Endodermal cell (in vitro differentiated cells): ENCODE measurements around the gene SLC25A21. TPM values are rescaled to one million over a fixed set of nuclear protein-coding genes. Genes with fewer than 3 reads are reported as not detected.

Experiments
- DNase-seq: peaks from one replicate; pipeline ENCODE4 v3.0.0-alpha.2; 2017
- H3K27ac ChIP-seq: 2 replicates; pipeline ENCODE4 v1.5.1; 2013; ENCODE audit warnings: mild to moderate bottlenecking, low read depth, low read length, moderate library complexity
- H3K27me3 ChIP-seq: 2 replicates; pipeline ENCODE4 v1.6.1; 2013; ENCODE audit warnings: mild to moderate bottlenecking, low read length, moderate library complexity; ENCODE audit not compliant: insufficient read depth, control insufficient read depth, poor library complexity, severe bottlenecking
- H3K36me3 ChIP-seq: 2 replicates; pipeline ENCODE4 v1.7.0; 2013; ENCODE audit warnings: mild to moderate bottlenecking, low read length, moderate library complexity; ENCODE audit not compliant: control insufficient read depth, insufficient read depth
- H3K4me1 ChIP-seq: one replicate; pipeline ENCODE4 v1.7.0; 2013; ENCODE audit warnings: low read length; ENCODE audit not compliant: control insufficient read depth, insufficient read depth
- H3K4me3 ChIP-seq: 2 replicates; pipeline ENCODE4 v1.5.1; 2013; ENCODE audit warnings: mild to moderate bottlenecking, low read length, moderate library complexity
- H3K9ac ChIP-seq: 2 replicates; pipeline ENCODE4 v1.6.1; 2013; ENCODE audit warnings: mild to moderate bottlenecking, low read length, moderate library complexity; ENCODE audit not compliant: poor library complexity, severe bottlenecking; ENCODE audit errors: extremely low read depth
- H3K9me3 ChIP-seq: 2 replicates; pipeline ENCODE4 v1.6.1; 2013; ENCODE audit warnings: mild to moderate bottlenecking, low read length, moderate library complexity; ENCODE audit not compliant: control insufficient read depth
- H3K27ac Mint-ChIP-seq: 2 replicates; pipeline ENCODE4 v1.8.0; 2020; ENCODE audit warnings: mixed read lengths
- H3K27me3 Mint-ChIP-seq: 2 replicates; pipeline ENCODE4 v1.8.0; 2021; ENCODE audit warnings: mild to moderate bottlenecking, mixed read lengths; ENCODE audit not compliant: insufficient read depth
- H3K36me3 Mint-ChIP-seq: 2 replicates; pipeline ENCODE4 v1.8.0; 2020; ENCODE audit warnings: low read depth, mixed read lengths
- H3K4me1 Mint-ChIP-seq: 2 replicates; pipeline ENCODE4 v1.8.0; 2020; ENCODE audit warnings: mixed read lengths
- H3K4me3 Mint-ChIP-seq: 2 replicates; pipeline ENCODE4 v1.8.0; 2020; ENCODE audit warnings: mild to moderate bottlenecking, moderate library complexity, mixed read lengths
- H3K9me3 Mint-ChIP-seq: 2 replicates; pipeline ENCODE4 v1.8.0; 2020; ENCODE audit warnings: mild to moderate bottlenecking, mixed read lengths
- WGBS, 2 experiments: methylation state at CpG; one replicate each; pipeline versions ENCODE4 v1.1.5 to v1.1.7; 2013; ENCODE audit warnings: missing lambda C conversion rate in 2 of 2, mixed read lengths in 1 of 2; ENCODE audit not compliant: insufficient coverage in 1 of 2, insufficient read length in 1 of 2; 5-methylcytosine and 5-hydroxymethylcytosine counted together
- total RNA-seq, 2 donors: library from RNA; stranded (reverse); fragmentation: NEBNext Ultra II Directional in 1 of 2; extraction: Animal tissue kit (Norgen Biotek cat#: 25700) in 1 of 2; gene quantifications; 2 replicates in 1 of 2; 3 replicates in 1 of 2; pipeline ENCODE4 v1.2.1, GENCODE V29; 2021
- TF ChIP-seq, protein P1 (sequence below): fragments of 200-600 bp; sonication (generic); conservative IDR thresholded peaks from 2 replicates; pipeline ENCODE4 v1.5.0; 2021; ENCODE audit warnings: antibody characterized with exemption, mild to moderate bottlenecking

Gene SLC25A21
- total RNA-seq, 2 donors from 2014 or later = 1.9 TPM

DNA sequence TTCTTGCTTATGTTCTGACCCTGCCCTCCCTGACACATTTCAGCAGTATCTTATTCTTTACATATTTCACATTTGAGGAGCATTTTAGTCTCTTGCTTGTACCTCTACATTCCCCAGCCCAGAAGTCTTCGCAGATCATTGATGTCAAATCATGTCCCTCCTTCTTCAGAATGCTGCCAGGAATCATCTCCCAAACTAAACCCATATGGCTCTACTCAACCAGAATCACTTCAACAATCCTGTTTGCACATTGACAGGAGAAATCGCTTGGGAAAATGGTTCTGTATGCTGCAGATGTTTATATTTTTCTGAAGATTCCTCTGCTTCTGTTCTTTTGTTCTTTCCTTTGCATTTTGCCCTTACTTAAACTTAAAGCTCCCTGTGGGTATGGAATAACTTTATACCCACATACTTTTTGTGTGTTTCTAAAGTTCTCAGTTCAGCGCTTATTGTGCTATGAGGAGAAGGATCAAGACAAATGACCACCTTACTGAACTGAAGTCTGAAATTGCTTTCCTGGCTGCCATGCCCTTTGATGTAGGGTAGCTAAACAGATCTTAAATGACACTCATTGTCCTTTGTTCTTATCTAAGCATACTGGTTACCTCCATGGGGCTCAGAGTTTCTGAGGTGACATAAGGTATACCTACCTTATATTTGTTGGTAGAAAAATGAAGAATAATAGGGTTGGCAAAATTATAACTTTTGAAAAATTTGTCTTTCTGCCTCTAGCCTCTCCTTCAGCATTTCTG lies 134.6 kb downstream of the SLC25A21 start:
- Histone ChIP-seq H3K4me1 (peaks cover 10% of the 10 kb centered on the region), H3K9ac (no peak overlapping the region), H3K27ac (no peak overlapping the region), H3K36me3 (no peaks in the 10 kb centered on the region), H3K4me3 (no peak overlapping the region), H3K27me3 (no peaks in the 10 kb centered on the region), H3K9me3 (no peaks in the 10 kb centered on the region)
- Mint-ChIP-seq H3K4me3 (no peak overlapping the region), H3K36me3 (no peaks in the 10 kb centered on the region), H3K27me3 (no peaks in the 10 kb centered on the region), H3K4me1 (peaks cover 30% of the 10 kb centered on the region), H3K9me3 (no peaks in the 10 kb centered on the region), H3K27ac (no peak overlapping the region)
- TF ChIP-seq, protein P1, sequence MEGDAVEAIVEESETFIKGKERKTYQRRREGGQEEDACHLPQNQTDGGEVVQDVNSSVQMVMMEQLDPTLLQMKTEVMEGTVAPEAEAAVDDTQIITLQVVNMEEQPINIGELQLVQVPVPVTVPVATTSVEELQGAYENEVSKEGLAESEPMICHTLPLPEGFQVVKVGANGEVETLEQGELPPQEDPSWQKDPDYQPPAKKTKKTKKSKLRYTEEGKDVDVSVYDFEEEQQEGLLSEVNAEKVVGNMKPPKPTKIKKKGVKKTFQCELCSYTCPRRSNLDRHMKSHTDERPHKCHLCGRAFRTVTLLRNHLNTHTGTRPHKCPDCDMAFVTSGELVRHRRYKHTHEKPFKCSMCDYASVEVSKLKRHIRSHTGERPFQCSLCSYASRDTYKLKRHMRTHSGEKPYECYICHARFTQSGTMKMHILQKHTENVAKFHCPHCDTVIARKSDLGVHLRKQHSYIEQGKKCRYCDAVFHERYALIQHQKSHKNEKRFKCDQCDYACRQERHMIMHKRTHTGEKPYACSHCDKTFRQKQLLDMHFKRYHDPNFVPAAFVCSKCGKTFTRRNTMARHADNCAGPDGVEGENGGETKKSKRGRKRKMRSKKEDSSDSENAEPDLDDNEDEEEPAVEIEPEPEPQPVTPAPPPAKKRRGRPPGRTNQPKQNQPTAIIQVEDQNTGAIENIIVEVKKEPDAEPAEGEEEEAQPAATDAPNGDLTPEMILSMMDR = no peak
- WGBS, 2 experiments = 71 to 97% methylated on average over 1 to 3 of the region's 3 CpGs
- DNase-seq = no peak

DNA sequence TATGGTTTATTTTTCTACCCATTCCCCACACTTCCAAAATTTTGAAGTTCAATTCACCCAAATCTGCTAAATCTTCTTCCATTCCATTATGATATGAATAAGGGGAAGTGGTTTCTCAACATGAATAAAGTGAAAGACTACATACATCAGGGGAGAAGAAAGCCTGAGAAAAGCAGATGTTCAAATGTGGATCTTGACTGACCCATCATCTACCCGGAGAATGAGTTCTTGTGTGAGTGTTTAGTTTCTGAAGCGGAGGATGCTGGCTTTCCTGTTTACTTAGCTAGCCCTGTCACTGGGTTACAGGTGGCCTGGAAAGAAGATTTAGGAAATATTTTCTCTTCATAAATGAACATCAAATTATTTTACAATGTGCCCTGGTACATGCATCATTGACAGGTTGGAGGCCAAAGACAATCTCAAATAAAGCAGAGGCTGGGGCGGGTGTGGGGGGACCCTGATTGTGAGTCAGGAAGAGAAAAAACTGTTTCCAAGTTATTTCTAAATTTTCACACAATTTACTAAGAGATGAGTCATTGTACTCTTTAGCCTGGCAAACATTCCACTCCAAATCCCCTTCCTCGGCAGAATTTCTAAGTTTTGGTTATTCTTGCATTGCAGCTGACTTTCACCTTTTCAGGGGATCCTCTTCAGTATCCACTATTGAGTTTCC lies 135.6 kb downstream of the SLC25A21 start:
- no peak for DNase-seq
- Histone ChIP-seq H3K27ac (no peak overlapping the region), H3K9me3 (no peaks in the 10 kb centered on the region), H3K9ac (no peak overlapping the region), H3K36me3 (no peaks in the 10 kb centered on the region), H3K27me3 (no peaks in the 10 kb centered on the region), H3K4me3 (no peak overlapping the region), H3K4me1 (peaks cover 10% of the 10 kb centered on the region)
- H3K9me3 Mint-ChIP-seq = no peaks in the 10 kb centered on the region
- no peaks in the 10 kb centered on the region for H3K36me3 Mint-ChIP-seq
- H3K4me1 Mint-ChIP-seq = peaks cover 30% of the 10 kb centered on the region
- 83 to 97% methylated on average over 2 to 4 of the region's 4 CpGs for WGBS, 2 experiments
- H3K27me3 Mint-ChIP-seq = no peaks in the 10 kb centered on the region
- no peak overlapping the region for H3K27ac Mint-ChIP-seq
- TF ChIP-seq, protein P1 = no peak
- H3K4me3 Mint-ChIP-seq = no peak overlapping the region

DNA sequence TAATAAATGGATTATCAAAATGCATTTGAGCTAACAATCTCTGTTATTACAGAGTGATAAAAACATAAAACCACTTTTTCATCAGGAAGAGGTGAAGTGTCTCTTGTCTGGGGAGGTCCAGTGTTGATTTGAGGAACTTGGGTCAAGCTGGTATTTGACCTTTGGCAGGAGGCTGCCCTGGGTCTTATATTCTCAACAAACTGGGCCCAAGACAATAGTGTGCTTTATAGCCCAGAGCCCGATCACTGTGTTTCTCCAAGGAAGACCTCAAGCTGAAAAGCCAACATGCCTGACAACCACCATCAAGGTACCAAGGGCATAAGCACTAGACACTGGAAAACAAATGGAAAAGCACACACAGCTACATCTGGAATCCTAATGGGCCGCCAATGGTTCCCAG lies 137.0 kb downstream of the SLC25A21 start:
- H3K9me3 Mint-ChIP-seq = no peaks in the 10 kb centered on the region
- Histone ChIP-seq H3K9me3 (no peaks in the 10 kb centered on the region), H3K4me3 (no peak overlapping the region), H3K4me1 (peaks cover 10% of the 10 kb centered on the region), H3K27ac (no peak overlapping the region), H3K9ac (no peak overlapping the region), H3K27me3 (no peaks in the 10 kb centered on the region), H3K36me3 (no peaks in the 10 kb centered on the region)
- H3K27ac Mint-ChIP-seq = no peak overlapping the region
- no peak for DNase-seq
- TF ChIP-seq, protein P1 = no peak
- peaks cover 3% of the 10 kb centered on the region for H3K27me3 Mint-ChIP-seq
- no peaks in the 10 kb centered on the region for H3K36me3 Mint-ChIP-seq
- H3K4me1 Mint-ChIP-seq = peaks cover 30% of the 10 kb centered on the region
- 83 to 96% methylated on average over 1 to 2 of the region's 2 CpGs for WGBS, 2 experiments
- H3K4me3 Mint-ChIP-seq = no peak overlapping the region
